HG02973 (cell line): Measurements from ENCODE around the gene SORCS2.

ENCODE experiments used
- ATAC-seq: cut with Tn5 transposase; IDR thresholded peaks from one replicate; pipeline ENCODE4 v1.9.1; 2021; ENCODE audit warnings: moderate library complexity; ENCODE audit not compliant: unreplicated experiment

The SORCS2 gene

DNA sequence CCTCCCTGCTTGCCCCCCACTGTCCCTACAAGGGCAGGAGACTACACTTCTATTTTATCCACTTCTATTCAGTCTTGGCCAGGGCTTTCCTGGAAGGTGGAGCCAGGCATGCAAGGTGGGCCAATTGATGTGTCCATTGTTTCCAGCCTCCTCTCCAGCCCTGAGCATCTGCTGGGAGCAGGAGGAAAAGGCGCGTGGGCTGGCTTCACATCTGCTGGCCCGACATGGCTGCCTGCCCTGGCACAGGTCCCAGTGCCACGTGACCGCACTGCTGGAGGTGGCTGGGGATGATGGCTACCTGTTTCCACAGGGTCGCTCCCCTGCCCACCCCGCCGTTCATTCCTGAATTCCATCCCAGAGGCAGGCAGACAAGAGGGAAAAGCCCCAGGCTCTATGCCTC, 499.6 kb downstream of the SORCS2 start:
- no peak for ATAC-seq

DNA sequence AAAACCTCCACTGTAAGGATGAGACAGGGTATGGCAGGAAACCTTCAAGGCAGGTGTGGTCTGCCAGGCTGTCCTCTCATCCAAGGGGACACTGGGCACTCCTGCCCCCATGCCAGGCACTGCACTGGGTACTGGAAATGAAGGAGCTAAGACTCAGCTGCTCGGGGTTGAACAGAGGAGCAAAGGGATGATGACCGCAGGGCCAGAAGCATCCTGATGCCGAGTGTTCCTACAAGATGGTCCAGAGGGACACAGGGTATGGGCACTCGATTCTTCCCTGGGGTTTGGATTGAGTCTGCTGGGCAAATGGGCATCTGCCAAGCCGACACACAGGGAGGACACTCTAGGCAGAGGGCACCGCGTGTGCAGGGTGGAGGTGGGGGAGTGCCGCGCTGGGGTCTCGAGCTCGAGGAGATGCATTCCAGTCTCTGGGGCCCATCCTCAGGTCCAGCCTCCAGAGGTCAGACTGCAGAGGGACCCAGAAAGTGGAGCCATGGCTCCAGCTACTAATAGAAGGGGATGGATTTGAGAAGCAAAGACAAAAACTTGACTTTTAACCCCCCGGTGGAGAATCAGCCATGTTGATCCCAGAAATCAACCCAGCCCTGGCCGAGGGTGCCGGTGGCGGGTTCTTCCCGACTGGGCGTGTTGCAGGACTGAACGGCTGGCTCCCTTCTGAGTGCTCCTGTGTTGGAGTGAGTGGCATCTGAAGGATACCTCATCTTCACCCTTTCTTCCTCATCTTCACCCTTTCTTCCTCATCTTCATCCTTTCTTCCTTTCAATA, 500.3 kb downstream of the SORCS2 start:
- no peak for ATAC-seq

DNA sequence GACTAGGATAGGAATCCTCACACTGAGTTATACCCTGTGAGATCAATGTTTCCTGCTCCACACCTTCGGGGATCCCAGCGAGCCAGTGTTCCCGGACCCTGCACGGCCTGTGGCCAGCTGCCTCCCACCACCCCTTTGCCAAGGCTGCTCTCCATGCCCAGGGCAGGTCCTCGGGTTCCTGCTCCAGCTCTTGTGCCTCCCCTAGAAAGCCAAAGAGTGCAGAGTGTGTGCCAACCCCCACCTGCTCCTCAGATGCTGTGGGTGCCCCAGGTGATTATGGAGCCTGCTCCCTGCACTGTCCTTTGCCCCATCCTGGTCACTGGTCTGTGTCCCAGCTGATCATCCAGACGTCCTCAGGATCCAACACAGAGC, 500.9 kb downstream of the SORCS2 start:
- no peak for ATAC-seq

DNA sequence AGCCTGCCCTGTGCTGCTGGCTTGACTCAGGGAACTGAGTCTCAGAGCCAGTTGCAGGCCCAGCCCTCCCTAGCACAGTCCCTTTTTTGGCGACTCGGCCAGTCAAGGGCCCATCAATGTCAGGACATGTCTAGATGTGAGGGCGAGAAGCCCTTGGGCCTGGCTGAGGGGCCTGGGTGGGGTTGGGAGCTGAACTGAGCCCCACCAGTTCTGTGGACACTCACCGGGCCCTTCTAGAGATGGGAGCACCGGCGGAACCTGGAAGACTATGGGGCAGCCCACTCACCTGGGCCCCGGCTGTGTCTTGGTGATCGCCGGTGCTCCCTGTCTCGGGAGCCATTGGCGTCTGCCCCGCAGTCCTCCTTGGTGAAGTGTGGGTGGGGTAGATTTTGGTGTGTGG, 501.4 kb downstream of the SORCS2 start:
- no peak for ATAC-seq

DNA sequence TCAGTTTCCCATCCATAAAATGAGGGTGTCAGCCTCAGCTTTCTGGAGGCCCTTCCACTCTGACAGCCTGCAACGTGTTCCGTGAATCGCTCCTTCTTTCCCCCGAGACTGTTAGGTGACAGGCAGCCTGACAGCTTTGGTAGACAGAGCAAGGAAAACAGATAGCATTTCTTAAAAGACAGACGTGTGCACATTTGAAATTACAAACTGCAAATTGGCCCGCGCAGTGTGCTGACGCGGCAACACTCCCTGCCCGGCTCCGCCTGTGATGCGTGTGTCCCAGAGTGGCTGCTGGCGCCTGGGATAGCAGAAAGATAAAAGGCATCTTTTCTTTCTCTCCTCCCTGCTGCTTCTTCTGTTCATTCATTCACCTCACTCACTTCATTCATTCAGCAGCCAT, 502.0 kb downstream of the SORCS2 start:
- ATAC-seq, result no peak

DNA sequence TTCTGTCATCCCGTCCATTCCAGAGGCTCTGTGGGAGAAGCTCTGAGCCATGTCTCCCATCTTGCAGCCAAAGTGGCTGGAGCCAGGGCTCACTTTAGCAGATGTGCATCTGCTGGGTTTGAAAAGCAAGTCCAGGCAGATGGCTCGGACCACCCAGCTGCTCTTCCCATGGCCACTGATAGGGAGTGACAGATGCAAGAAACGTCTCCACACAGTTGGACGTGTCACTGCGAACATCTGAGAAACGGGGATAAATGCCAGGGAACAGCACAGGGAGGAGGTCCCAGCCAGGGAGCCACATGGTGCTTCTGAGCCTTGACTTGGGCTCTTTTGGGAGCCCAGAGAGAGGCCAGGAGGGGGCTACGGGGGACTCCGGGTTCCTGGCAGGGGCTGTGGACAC, 505.0 kb downstream of the SORCS2 start:
- no peak for ATAC-seq

DNA sequence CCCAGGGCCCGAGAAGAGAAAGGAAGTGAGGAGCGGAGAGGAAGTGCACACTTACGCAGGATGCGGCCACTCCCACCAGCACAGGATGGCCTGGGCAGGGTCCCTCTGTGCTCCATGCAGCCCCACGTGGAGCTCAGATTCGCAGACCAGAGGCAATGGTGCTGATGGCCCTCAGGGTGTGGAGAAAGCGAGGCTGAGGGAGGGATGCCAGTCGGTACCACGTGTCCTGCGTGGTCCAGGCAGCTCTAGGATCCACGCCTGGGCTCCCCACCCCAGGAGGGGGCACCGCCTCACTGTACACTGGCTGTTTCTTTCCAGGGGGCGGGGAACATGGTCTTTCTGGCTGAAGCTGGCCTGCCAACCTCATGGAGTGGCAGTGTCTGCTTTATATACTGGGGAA, 505.5 kb downstream of the SORCS2 start:
- ATAC-seq, result no peak

DNA sequence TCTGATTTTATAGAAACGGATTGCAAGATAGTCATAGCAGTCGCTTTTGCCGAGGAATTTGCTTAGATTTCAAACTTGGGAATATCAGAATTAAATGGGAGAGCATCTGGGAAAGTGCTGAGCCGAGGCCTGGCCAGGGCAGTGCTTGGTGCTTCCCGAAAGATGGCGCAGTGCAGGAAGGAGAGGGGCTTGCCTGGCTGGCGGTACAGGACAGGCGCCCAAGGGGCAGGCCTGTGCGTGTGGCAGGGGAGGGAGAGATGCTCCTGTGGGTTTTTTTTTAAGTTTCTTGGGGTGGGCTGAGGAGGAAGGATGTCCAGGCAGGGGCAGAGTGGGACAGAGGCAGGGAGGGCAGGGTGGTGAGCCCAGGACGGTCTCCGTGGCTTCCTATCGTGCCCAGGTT, 506.2 kb downstream of the SORCS2 start:
- ATAC-seq, result no peak

DNA sequence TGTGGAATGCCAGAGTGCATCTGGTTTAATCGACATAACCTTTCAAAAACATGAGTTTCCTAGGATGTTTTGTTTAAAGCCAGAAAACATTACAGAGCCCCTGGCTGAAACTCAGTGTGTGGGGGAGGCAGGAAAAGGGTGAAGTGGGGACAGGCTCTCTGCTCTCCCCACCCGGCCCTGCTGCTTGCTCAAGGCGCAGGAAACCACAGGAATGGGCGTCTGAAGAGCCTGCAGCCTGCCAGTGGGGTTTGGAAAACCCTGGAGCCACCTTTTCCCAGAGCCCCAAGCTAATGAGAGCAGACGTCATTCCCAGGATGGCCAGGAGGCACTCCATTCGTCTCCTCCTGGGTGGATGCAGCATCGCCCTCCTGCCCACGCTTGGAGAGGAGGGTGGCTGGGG, 506.7 kb downstream of the SORCS2 start:
- no peak for ATAC-seq

DNA sequence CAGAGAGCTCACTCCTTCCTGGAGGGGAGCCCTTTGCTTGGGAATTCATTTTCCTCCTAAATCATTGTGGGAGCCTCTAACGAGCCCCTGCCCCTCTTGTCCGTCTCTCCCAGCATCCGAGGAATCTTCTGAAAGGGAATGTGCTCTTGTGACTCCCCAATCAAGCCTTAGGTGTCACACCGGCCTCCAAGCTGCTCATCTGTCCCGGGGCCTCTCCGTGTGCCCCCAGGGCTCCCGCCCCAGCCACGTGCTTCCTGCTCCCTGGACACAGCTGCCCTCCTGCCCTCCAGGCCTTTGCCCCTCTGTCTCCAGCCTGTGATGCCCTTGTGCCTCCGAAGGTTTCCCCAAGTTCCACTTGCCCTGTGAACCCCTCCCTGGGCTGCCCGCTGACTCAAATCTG, 507.5 kb downstream of the SORCS2 start:
- ATAC-seq, result no peak

DNA sequence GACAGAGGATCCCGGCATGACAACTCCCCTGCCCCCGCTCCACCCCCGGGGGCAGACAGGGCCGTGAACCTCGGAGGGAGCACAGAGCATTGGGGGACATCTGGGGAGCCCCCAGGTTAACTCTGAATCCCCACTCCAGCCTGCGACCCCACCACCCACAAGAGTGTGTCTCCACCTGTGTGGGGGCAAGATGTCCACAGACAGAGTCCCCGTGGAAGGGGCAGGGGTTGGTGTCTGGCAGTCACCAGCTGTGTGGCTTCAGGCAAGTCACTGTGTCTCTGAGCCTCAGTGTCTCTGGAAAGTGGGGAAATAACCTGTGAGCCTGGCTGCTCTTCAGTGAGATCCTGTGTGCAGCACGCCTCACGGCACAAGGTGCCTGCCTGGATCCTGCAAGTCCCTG, 508.3 kb downstream of the SORCS2 start:
- ATAC-seq, result no peak

DNA sequence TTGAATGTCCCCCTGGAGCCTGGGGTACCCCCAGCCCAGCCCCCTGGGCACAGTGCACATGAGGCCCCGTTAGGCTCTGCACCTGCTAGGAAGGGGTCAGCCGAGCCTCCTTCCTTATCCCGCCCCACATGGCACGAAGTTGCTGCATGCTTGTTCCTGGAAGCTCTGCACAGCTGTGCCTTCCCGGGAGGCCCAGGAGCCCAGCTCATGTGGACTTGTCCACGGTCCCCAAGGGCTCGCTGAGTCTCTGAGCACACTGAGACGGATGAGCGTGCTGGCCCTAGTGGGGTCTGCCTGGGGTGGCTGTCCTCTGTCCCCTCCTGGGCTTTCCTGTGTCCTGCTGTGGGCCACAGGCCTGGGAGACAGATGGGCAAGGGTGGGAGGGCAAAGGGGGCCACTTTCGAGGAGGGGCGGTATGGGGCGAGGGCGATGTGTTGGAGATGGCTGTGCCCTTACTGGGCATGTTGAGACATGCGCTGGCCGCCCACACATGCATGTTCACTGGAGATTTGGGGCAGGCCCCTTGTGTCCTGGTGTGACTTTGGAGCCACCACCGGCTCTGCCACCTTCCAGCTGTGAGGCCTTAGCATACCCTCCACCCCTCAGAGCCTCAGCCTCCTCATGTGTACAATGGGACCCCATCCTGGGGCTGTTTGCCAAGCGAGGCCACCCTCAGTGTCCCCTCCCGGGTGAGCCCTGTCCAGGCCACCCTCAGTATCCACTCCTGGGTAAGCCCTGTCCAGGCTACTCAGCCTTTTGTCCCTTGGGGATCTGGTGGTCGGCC, 509.7 kb downstream of the SORCS2 start:
- ATAC-seq, result no peak

DNA sequence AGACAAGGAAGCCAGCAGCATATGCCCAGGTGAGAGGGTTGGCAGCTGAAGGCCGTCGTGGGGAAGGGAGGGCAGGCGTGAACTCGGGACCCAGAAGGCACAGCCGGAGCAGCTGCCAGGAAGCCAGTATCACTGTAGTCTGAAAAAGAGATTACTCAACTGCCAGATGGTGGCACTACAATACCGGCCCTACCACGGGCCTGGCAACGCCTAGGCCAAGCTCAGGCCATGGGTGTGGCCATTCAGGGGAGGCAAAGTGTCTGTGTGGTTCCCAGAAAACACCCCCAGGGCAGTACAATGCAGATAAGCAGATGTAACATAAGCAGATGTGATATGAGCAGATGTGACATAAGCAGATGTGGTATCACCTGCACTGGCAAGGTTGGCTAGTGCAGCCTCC, 511.4 kb downstream of the SORCS2 start:
- no peak for ATAC-seq

DNA sequence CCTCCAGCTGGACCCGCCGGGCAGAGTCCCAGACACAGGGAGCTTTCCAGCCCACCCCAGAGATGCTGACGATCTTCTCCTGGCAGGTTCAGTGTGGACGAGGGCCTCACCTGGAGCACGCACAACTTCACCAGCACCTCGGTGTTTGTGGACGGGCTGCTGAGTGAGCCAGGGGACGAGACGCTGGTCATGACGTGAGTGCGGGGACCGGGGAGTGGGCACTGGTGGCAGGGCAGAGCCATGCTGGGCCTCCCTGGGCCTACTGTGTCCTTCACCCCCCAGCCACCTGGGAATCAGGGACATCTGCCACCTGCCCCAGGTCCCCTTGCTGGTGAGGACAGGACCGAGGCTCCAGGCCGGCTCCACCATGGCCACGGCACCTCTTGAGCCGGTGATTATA, 511.8 kb downstream of the SORCS2 start:
- no peak for ATAC-seq

DNA sequence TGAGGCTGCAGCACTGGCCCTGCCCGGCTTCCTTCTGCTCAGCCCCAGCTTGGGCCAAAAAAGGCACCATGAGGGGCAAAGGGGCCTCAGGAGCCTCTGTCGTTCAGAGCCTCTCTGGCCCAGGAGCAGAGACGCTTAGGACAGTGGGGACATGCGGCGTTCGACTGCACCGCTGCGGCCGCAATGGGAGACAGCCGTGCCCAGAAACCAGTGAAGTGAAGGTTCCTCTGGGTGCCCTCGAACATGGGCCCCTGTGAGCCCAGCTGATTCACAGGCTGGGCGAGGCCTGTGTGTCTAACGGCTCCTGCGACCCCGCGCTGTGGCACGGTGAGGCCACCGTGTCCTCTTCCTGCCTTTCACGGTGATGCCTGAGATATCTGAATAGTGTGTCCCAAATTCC, 512.3 kb downstream of the SORCS2 start:
- ATAC-seq, result no peak

DNA sequence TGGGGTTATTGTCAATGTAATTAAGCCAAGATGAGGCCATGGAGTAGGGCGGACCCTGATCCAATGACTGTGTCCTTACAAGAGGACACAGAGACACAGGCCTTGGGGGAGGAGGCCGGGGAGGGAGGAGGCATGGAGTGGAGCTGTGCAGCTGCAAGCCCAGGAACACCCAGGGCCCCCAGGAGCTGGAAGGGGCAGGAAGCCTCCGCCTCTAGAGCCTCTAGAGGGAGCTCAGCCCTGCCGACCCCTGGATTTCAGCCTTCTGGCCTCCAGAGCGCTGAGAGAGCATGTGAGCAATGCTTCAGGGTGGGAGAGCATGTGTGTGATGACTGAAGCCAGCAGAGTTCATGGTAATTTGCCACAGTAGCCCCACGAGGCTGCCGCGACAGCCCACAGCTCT, 512.7 kb downstream of the SORCS2 start:
- ATAC-seq, result no peak

DNA sequence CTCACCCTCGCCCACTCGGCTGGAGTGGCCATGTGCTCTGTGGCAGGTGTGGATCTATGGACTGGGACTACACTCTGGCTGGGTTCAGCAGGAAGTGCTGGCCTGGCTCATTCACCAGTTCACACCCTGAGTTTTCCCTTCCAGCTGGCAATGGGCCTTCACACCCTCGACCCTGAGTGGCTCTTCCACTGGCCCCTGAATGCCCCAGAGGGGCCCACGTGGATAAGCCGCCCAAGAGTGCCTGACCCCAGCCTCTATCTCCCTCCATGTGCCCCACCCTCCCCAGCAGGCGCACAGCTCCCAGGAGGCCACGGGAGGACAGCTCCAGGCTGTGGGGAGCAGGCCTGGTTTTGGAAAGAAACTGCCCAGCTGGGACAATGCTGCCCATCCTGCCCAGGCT, 513.3 kb downstream of the SORCS2 start:
- ATAC-seq, result no peak

DNA sequence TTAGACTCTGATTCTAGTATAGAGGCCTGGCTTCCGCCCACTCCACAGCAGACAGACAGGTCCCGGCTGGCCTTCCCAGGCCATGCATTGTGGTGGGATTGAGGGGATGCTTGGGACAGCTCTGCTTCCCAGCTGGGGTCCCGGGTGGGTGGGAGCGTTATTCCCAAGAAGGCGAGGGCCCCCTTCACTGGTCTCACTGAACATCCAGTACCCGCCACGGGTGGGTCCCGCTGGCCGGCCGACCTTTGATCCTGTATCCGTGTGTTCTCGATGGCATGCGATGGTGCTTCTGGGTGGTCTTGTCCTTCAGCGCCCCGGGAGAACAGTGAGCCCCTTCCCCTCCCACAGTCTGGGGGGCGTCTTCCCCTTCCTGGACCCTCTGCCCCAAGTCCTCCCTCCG, 515.9 kb downstream of the SORCS2 start:
- ATAC-seq, result no peak

DNA sequence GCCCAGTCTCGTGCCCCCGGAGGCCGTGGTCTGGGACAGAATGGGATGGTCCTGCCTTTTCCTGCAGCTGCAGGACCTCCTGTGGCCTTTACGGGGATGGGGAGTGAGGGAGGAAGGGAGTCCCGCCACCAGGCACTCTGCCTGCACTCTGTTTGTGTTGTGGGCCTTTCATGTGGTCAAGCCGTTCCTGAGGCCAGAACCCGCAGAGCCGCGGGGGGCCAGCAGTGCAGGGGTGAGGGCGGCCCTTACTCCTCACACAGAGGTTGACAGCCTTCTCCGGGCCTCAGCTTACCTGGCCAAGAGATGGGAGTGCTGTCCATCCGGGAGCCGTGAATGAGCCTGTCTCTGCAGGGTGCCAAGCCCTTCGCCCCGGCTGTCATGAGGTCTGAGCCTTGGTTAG, 516.6 kb downstream of the SORCS2 start:
- ATAC-seq, result no peak

DNA sequence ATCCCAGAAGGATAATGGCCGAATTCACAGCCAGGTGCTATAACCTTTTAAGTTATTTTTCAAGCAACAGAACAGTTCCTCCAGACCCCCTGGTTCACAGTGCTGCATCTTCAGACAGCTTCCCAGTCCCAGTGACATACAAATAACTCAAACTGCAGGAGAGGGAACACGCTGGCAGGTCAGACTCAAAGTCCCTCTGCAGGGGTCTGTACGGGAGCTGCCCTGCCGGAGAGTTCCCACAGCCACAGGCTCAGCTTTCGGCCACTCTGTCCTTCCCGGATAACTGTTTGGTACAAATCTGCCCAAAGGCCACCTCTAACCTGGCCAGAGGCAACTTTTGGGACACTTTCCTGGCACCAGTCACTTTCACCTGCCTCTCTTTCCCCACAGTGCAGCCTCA, 517.1 kb downstream of the SORCS2 start:
- ATAC-seq, result no peak

DNA sequence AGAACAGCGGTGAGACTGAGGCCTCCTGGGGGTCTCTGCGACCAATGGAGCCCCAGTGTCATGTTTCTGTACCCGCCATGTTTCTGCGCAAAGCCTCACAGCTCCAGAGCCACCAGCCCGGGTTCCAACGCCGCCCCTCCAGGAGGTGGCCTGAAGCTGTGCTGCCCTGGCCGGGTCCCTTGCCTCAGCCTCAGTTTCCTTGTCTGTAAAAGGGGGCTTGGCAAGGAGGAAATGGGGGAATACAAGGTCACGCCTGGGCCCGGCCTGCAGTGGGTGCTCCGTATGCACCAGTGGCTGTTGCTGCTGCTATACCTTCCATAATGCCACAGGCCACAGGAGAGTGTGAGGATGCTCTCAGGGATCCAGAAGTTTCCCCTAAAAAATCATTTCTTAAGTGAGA, 517.8 kb downstream of the SORCS2 start:
- ATAC-seq, result no peak

DNA sequence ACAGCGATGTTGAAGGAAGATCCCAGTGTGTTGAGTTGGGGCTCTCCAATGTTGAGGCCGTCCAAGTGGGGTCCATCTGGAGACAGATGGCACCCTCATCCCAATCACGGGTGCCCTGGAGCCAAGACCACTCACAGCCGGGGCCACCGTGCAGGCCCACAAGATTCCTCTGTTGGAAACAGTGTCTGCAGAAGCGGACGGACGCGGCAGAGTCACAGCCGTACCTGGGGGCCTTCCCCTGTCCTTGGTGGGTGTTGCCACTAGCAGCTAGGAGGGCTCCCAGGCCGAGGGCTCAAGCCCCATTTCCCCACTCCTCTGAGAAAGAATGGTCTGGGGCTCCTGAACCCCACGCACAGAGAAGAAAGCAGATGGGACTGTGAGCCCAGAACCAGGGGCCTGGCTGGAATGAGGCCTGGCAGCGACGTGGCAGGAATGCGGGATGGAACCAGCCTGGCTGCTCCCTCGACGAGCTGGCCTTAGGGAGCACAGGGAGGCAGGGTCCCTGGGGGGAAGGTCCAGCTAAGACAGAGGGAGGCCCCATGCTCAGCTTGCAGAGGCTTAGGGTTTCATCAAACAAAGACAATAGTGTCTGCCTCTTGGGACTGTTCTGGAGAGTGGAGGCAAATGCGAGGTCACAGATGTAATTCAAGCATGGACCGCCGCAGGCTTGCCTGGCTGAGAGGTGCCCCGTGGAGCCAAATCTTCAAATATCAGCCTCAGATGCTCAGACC, 518.4 kb downstream of the SORCS2 start:
- no peak for ATAC-seq
